Neural progenitor cell (in vitro differentiated cells): Measurements from ENCODE around the gene CELA1. TPM values are rescaled to one million over a fixed set of nuclear protein-coding genes. Genes with fewer than 3 reads are reported as not detected.
"Not testable (repeated sequence)": the region's sequence is repeated elsewhere in the genome, so short reads cannot be mapped to it uniquely, and the experiment has no call there.

Experiments used
- DNase-seq: peaks from one replicate; pipeline ENCODE4 v3.0.0-alpha.2; 2016; ENCODE audit warnings: low spot score
- H2AFZ ChIP-seq: fragments of 200-600 bp; sonication (generic); replicated peaks from 2 replicates; pipeline ENCODE4 v1.6.1; 2016; ENCODE audit warnings: antibody characterized with exemption
- H3F3A ChIP-seq: fragments of 200-600 bp; sonication (generic); 2 replicates; pipeline ENCODE4 v1.6.1; 2016; ENCODE audit warnings: antibody characterized with exemption, low read depth
- H3K27ac ChIP-seq: fragments of 200-600 bp; sonication (generic); 2 replicates; pipeline ENCODE4 v1.5.1; 2016; ENCODE audit warnings: mild to moderate bottlenecking
- H3K27me3 ChIP-seq: fragments of 200-600 bp; sonication (generic); 2 replicates; pipeline ENCODE4 v1.6.1; 2016; ENCODE audit warnings: mild to moderate bottlenecking, moderate library complexity
- H3K36me3 ChIP-seq: fragments of 200-600 bp; sonication (generic); 2 replicates; pipeline ENCODE4 v1.5.1; 2016
- H3K4me1 ChIP-seq: fragments of 200-600 bp; sonication (generic); 2 replicates; pipeline ENCODE4 v1.6.1; 2016; ENCODE audit warnings: mixed run types
- H3K4me2 ChIP-seq: fragments of 200-600 bp; sonication (generic); 2 replicates; pipeline ENCODE4 v1.6.1; 2016
- H3K4me3 ChIP-seq: fragments of 200-600 bp; sonication (generic); 2 replicates; pipeline ENCODE4 v1.5.1; 2016
- H3K79me2 ChIP-seq: fragments of 200-600 bp; sonication (generic); 2 replicates; pipeline ENCODE4 v1.6.1; 2016; ENCODE audit warnings: low read depth
- H3K9ac ChIP-seq: fragments of 200-600 bp; sonication (generic); 2 replicates; pipeline ENCODE4 v1.6.1; 2016
- H3K9me3 ChIP-seq: fragments of 200-600 bp; sonication (generic); 2 replicates; pipeline ENCODE4 v1.5.1; 2016; ENCODE audit warnings: low read depth
- H4K20me1 ChIP-seq: fragments of 200-600 bp; sonication (generic); 2 replicates; pipeline ENCODE4 v1.6.1; 2016; ENCODE audit warnings: low read depth
- H3K27ac Mint-ChIP-seq: 3 replicates; pipeline ENCODE4 v1.8.0; 2021; ENCODE audit warnings: mixed read lengths
- H3K27me3 Mint-ChIP-seq: 2 replicates; pipeline ENCODE4 v1.8.0; 2022; ENCODE audit warnings: low read depth, mild to moderate bottlenecking, inconsistent platforms, moderate library complexity, mixed read lengths; ENCODE audit not compliant: insufficient read depth
- H3K36me3 Mint-ChIP-seq: 3 replicates; pipeline ENCODE4 v1.8.0; 2021; ENCODE audit warnings: mixed read lengths
- H3K4me1 Mint-ChIP-seq: 3 replicates; pipeline ENCODE4 v1.8.0; 2021; ENCODE audit warnings: mixed read lengths
- H3K4me3 Mint-ChIP-seq: 3 replicates; pipeline ENCODE4 v1.8.0; 2021; ENCODE audit warnings: mild to moderate bottlenecking, moderate library complexity, mixed read lengths
- H3K9me3 Mint-ChIP-seq: 3 replicates; pipeline ENCODE4 v1.8.0; 2020; ENCODE audit warnings: mixed read lengths
- EZH2 ChIP-seq: fragments of 200-600 bp; sonication (generic); IDR thresholded peaks from 2 replicates; pipeline ENCODE4 v1.6.1; 2017; ENCODE audit warnings: antibody characterized with exemption, mild to moderate bottlenecking, moderate library complexity
- EZH2phosphoT487 ChIP-seq: fragments of 200-600 bp; sonication (generic); IDR thresholded peaks from 2 replicates; pipeline ENCODE4 v1.6.1; 2017; ENCODE audit warnings: antibody characterized with exemption
- total RNA-seq: library from RNA; depleted of rRNA; stranded (reverse); fragments of >200 nt; gene quantifications from 2 replicates; pipeline ENCODE4 v1.2.3, GENCODE V29; 2015; ENCODE audit warnings: low replicate concordance
- TF ChIP-seq, protein P1 (sequence below): fragments of 200-600 bp; sonication (generic); IDR thresholded peaks from 2 replicates; pipeline ENCODE4 v1.5.1; 2017; ENCODE audit warnings: antibody characterized with exemption, mild to moderate bottlenecking

The CELA1 gene
- total RNA-seq, 1 donor from 2014 or later = not detected

DNA sequence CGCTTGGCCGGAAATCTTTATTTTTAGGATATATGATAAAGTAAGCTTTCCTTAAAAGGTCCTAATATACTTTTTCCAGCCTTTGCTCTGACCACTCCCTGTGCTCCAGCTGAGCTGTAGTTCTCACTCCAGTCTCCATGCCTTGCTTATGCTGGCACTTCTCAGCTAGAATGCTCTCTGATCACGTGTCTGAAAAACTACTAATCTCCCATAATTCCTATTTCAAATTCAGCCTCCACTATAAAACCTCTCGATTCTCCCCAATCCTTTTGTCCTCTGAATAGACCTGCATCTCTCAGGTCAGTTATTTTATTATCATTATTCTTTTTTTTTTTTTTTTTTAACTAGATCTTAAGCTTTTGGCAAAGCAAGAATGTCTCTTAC, 26.2 kb downstream of the CELA1 start:
- H3K9me3 ChIP-seq = no peaks in the 10 kb centered on the region
- H3K79me2 ChIP-seq = no peaks in the 10 kb centered on the region
- H3K27me3 ChIP-seq = no peaks in the 10 kb centered on the region
- H3K27ac ChIP-seq = peak overlapping the region; percentile 99
- Mint-ChIP-seq H3K27me3 (peaks cover 9% of the 10 kb centered on the region), H3K27ac (no peak overlapping the region), H3K4me3 (no peak overlapping the region), H3K36me3 (no peaks in the 10 kb centered on the region), H3K4me1 (peaks cover 16% of the 10 kb centered on the region), H3K9me3 (peaks cover 2% of the 10 kb centered on the region)
- peaks cover 48% of the 10 kb centered on the region for H3K4me1 ChIP-seq
- H3K9ac ChIP-seq = no peak overlapping the region
- TF ChIP-seq EZH2phosphoT487 = no peak
- TF ChIP-seq, protein P1, sequence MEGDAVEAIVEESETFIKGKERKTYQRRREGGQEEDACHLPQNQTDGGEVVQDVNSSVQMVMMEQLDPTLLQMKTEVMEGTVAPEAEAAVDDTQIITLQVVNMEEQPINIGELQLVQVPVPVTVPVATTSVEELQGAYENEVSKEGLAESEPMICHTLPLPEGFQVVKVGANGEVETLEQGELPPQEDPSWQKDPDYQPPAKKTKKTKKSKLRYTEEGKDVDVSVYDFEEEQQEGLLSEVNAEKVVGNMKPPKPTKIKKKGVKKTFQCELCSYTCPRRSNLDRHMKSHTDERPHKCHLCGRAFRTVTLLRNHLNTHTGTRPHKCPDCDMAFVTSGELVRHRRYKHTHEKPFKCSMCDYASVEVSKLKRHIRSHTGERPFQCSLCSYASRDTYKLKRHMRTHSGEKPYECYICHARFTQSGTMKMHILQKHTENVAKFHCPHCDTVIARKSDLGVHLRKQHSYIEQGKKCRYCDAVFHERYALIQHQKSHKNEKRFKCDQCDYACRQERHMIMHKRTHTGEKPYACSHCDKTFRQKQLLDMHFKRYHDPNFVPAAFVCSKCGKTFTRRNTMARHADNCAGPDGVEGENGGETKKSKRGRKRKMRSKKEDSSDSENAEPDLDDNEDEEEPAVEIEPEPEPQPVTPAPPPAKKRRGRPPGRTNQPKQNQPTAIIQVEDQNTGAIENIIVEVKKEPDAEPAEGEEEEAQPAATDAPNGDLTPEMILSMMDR = no peak
- TF ChIP-seq EZH2 = no peak
- peak overlapping the region; percentile 67 for H3K4me2 ChIP-seq
- no peak overlapping the region for H2AFZ ChIP-seq
- no peak for DNase-seq
- no peaks in the 10 kb centered on the region for H3K36me3 ChIP-seq
- H3F3A ChIP-seq = peaks cover 37% of the 10 kb centered on the region
- no peaks in the 10 kb centered on the region for H4K20me1 ChIP-seq
- no peak overlapping the region for H3K4me3 ChIP-seq

DNA sequence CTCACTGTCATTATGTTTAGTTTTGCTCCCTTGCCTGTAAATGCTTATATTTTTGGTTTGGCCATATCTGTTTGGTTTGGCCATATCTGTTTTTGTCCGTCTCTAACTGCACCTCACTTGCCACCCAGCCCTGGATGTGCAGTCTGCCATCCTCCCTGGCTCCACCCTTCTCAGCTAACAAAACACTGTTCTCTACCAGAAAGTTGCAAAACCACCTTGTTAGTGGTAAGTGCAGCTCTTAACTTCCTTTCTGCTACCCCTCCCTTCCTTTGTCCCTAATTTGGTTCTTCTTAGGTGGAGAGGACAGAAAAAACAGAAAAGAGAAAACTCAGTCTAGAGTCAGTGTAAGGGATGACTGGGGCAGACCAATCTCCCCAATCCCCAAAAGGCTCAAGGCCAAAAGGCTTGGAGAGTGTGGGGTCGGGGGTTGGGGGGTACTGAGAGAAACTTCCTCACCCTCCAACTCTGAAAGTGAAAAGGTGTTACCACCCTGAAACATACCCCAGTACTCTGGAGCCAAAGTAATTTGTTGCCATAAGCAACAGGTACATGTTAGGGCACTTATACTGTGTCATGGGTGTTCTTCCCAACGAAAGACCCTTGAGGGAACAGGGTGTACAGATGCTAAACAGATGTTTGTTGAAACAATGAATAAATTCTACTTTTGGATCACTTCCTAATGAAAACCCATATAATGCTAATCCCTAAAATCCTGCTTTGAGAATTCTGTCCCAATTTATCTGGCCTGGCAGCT, 27.5 kb downstream of the CELA1 start:
- H3K79me2 ChIP-seq = no peaks in the 10 kb centered on the region
- H4K20me1 ChIP-seq = no peaks in the 10 kb centered on the region
- H3K27me3 ChIP-seq = no peaks in the 10 kb centered on the region
- H3K4me2 ChIP-seq = no peak overlapping the region
- peaks cover 2% of the 10 kb centered on the region for H3K9me3 Mint-ChIP-seq
- no peaks in the 10 kb centered on the region for H3K36me3 Mint-ChIP-seq
- H3K9ac ChIP-seq = no peak overlapping the region
- H3K4me1 ChIP-seq = peaks cover 48% of the 10 kb centered on the region
- H3K27ac ChIP-seq = peak overlapping the region; percentile 99
- H3K4me3 ChIP-seq = no peak overlapping the region
- no peaks in the 10 kb centered on the region for H3K9me3 ChIP-seq
- no peak for DNase-seq
- peak overlapping the region; percentile 64 for H2AFZ ChIP-seq
- H3K27ac Mint-ChIP-seq = no peak overlapping the region
- H3K27me3 Mint-ChIP-seq = peaks cover 7% of the 10 kb centered on the region
- peaks cover 16% of the 10 kb centered on the region for H3K4me1 Mint-ChIP-seq
- TF ChIP-seq EZH2phosphoT487 (no peak), EZH2 (no peak)
- TF ChIP-seq, protein P1 = no peak
- H3K4me3 Mint-ChIP-seq = no peak overlapping the region
- H3F3A ChIP-seq = peaks cover 37% of the 10 kb centered on the region
- no peaks in the 10 kb centered on the region for H3K36me3 ChIP-seq

DNA sequence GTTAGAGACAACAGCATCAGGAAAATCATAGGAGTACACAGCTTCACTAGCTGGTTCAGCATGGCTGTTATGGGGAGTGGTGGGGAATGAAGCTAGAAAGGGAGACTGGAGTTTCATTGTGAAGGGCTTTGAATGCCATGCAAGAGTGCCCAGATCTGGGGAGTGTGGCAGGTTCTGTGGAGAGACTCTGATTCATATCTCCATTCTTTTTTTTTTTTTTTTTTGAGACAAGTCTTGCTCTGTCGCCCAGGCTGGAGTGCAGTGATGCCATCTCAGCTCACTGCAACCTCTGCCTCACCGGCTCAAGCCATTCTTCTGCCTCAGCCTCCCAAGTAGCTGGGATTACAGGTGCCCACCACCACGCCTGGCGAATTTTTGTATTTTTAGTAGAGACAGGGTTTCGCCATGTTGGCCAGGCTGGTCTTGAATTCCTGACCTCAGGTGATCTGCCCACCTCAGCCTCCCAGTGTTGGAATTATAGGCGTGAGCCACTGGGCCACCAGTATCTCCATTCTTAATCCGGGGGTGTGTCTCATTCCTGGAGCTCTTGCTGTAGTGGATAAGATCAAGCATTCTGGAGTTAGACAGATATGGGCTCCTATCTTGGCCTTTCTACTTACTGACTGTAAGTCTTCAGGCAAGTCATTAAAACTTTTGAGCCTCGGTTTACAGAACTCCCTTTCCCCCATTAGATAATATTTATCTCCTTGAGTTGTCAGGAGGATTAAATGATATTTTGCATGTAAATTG, 28.2 kb downstream of the CELA1 start:
- H3K27ac ChIP-seq = peak overlapping the region; percentile 99
- not testable (repeated sequence) for H3K27me3 Mint-ChIP-seq, H3K27me3 ChIP-seq, H3K9me3 ChIP-seq, H3K4me2 ChIP-seq, H3K36me3 Mint-ChIP-seq, H3K9ac ChIP-seq, H3K79me2 ChIP-seq, DNase-seq, H4K20me1 ChIP-seq, H3K36me3 ChIP-seq, H3K9me3 Mint-ChIP-seq, H3K27ac Mint-ChIP-seq, H3K4me3 ChIP-seq
- H2AFZ ChIP-seq = peak overlapping the region; percentile 64
- peaks cover 37% of the 10 kb centered on the region for H3F3A ChIP-seq
- H3K4me1 Mint-ChIP-seq = peaks cover 16% of the 10 kb centered on the region
- H3K4me1 ChIP-seq = peaks cover 45% of the 10 kb centered on the region
- peak overlapping the region; percentile 59 for H3K4me3 Mint-ChIP-seq

DNA sequence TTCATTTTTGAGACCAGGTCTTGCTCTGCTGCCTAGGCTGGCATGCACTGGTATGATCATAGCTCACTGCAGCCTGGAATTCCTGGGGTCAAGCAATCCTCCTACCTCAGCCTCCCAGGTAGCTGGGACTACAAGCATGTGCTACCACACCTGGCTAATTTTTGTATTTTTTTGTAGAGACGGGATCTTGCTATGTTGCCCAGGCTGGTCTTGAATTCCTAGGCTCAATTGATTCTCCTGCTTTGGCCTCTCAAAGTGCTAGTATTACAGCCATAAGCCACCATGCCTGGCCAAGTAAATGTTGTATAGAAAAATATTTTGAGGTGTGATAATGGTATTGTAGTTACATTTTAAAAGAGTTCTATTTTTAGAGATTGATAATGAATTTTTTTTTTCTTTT, 35.1 kb downstream of the CELA1 start:
- no peak overlapping the region for H3K4me2 ChIP-seq
- no peaks in the 10 kb centered on the region for H3K4me1 Mint-ChIP-seq
- no peaks in the 10 kb centered on the region for H3K4me1 ChIP-seq
- H3K27ac ChIP-seq = no peak overlapping the region
- TF ChIP-seq EZH2 (no peak), EZH2phosphoT487 (no peak)
- TF ChIP-seq, protein P1 = no peak
- H3K27me3 Mint-ChIP-seq = peaks cover 4% of the 10 kb centered on the region
- no peaks in the 10 kb centered on the region for H3K9me3 Mint-ChIP-seq
- no peaks in the 10 kb centered on the region for H4K20me1 ChIP-seq
- no peaks in the 10 kb centered on the region for H3F3A ChIP-seq
- no peaks in the 10 kb centered on the region for H3K27me3 ChIP-seq
- no peak overlapping the region for H3K9ac ChIP-seq
- H3K4me3 Mint-ChIP-seq = no peak overlapping the region
- no peak overlapping the region for H3K27ac Mint-ChIP-seq
- no peaks in the 10 kb centered on the region for H3K36me3 Mint-ChIP-seq
- H3K79me2 ChIP-seq = no peaks in the 10 kb centered on the region
- H3K9me3 ChIP-seq = no peaks in the 10 kb centered on the region
- no peaks in the 10 kb centered on the region for H3K36me3 ChIP-seq
- H3K4me3 ChIP-seq = no peak overlapping the region
- no peak for DNase-seq
- H2AFZ ChIP-seq = no peak overlapping the region
